ENCODE data around the gene SHC3. TPM values are rescaled to one million over a fixed set of nuclear protein-coding genes. Genes with fewer than 3 reads are reported as not detected.

Gene SHC3
- total RNA-seq, 1 donor from 2014 or later = 0.83 TPM

GRCh38 chr9:89058906-89059305, 119.7 kb downstream of the SHC3 start:
- Mint-ChIP-seq H3K27me3 (ENCODE audit: unreplicated experiment) (no peaks in the 10 kb centered on the region), H3K27ac (ENCODE audit: unreplicated experiment) (no peak overlapping the region), H3K9me3 (ENCODE audit: unreplicated experiment) (peaks cover 1% of the 10 kb centered on the region), H3K36me3 (ENCODE audit: unreplicated experiment) (no peaks in the 10 kb centered on the region), H3K4me3 (ENCODE audit: unreplicated experiment) (no peak overlapping the region), H3K4me1 (ENCODE audit: low read depth, unreplicated experiment) (no peaks in the 10 kb centered on the region)
- no peak for DNase-seq
- no peak for TF ChIP-seq CTCF (IDR thresholded peaks at IDR 0.05; ENCODE audit: partially characterized antibody, unreplicated experiment)

GRCh38 chr9:89054865-89055495, 123.6 kb downstream of the SHC3 start:
- no peak overlapping the region for H3K4me3 Mint-ChIP-seq (ENCODE audit: unreplicated experiment)
- no peaks in the 10 kb centered on the region for H3K27me3 Mint-ChIP-seq (ENCODE audit: unreplicated experiment)
- H3K27ac Mint-ChIP-seq (ENCODE audit: unreplicated experiment) = no peak overlapping the region
- no peak for DNase-seq
- TF ChIP-seq CTCF (IDR thresholded peaks at IDR 0.05; ENCODE audit: partially characterized antibody, unreplicated experiment) = no peak
- H3K36me3 Mint-ChIP-seq (ENCODE audit: unreplicated experiment) = no peaks in the 10 kb centered on the region
- peaks cover 3% of the 10 kb centered on the region for H3K4me1 Mint-ChIP-seq (ENCODE audit: low read depth, unreplicated experiment)
- peaks cover 1% of the 10 kb centered on the region for H3K9me3 Mint-ChIP-seq (ENCODE audit: unreplicated experiment)

DNA sequence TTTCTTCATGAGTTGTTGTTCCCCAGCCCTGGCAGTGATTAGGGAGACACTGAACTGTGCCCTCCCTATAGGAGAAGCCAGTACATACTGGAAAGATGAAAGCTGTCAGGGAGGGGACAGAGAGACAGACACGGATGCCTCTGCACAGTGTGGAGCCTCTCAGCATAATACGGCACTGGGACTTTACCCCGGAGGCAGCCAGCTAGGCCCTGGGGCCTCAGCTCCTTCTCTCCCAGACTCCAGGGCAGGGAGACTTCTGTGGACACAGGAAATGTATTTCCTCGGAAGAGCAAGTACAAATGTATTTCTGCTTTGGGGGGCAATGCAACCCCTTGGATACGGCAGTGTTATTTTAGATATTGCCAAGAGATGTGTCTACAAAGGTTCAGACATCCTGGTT, 125.3 kb downstream of the SHC3 start:
- Mint-ChIP-seq H3K36me3 (ENCODE audit: unreplicated experiment) (no peaks in the 10 kb centered on the region), H3K27me3 (ENCODE audit: unreplicated experiment) (no peaks in the 10 kb centered on the region), H3K4me3 (ENCODE audit: unreplicated experiment) (no peak overlapping the region), H3K4me1 (ENCODE audit: low read depth, unreplicated experiment) (peaks cover 3% of the 10 kb centered on the region), H3K27ac (ENCODE audit: unreplicated experiment) (no peak overlapping the region), H3K9me3 (ENCODE audit: unreplicated experiment) (peaks cover 1% of the 10 kb centered on the region)
- no peak for DNase-seq
- TF ChIP-seq CTCF (IDR thresholded peaks at IDR 0.05; ENCODE audit: partially characterized antibody, unreplicated experiment) = no peak

GRCh38 chr9:89052470-89053097, 126.0 kb downstream of the SHC3 start:
- Mint-ChIP-seq H3K27ac (ENCODE audit: unreplicated experiment) (no peak overlapping the region), H3K36me3 (ENCODE audit: unreplicated experiment) (no peaks in the 10 kb centered on the region), H3K4me1 (ENCODE audit: low read depth, unreplicated experiment) (peaks cover 3% of the 10 kb centered on the region), H3K4me3 (ENCODE audit: unreplicated experiment) (no peak overlapping the region), H3K9me3 (ENCODE audit: unreplicated experiment) (peaks cover 1% of the 10 kb centered on the region), H3K27me3 (ENCODE audit: unreplicated experiment) (no peaks in the 10 kb centered on the region)
- no peak for DNase-seq
- TF ChIP-seq CTCF (IDR thresholded peaks at IDR 0.05; ENCODE audit: partially characterized antibody, unreplicated experiment) = no peak

- H3K4me3 Mint-ChIP-seq (ENCODE audit: unreplicated experiment) = no peak overlapping the region
- peaks cover 1% of the 10 kb centered on the region for H3K9me3 Mint-ChIP-seq (ENCODE audit: unreplicated experiment)
- H3K27me3 Mint-ChIP-seq (ENCODE audit: unreplicated experiment) = no peaks in the 10 kb centered on the region
- H3K36me3 Mint-ChIP-seq (ENCODE audit: unreplicated experiment) = no peaks in the 10 kb centered on the region
- H3K4me1 Mint-ChIP-seq (ENCODE audit: low read depth, unreplicated experiment) = peaks cover 3% of the 10 kb centered on the region
- no peak for TF ChIP-seq CTCF (IDR thresholded peaks at IDR 0.05; ENCODE audit: partially characterized antibody, unreplicated experiment)
- no peak overlapping the region for H3K27ac Mint-ChIP-seq (ENCODE audit: unreplicated experiment)
- DNase-seq = no peak
Measured at GRCh38 chr9:89051421-89052025, 127.1 kb downstream of the SHC3 start.

Data from glutamatergic neuron (in vitro differentiated cells).